Amygdala (tissue), 56 donors: Measurements from ENCODE around the gene TEDC1.
"Not testable (repeated sequence)": the region's sequence is repeated elsewhere in the genome, so short reads cannot be mapped to it uniquely, and the experiment has no call there.

Source experiments
- DNase-seq, 56 donors: peaks; one replicate each; lab custom pipeline; 2025; lab: John Stamatoyannopoulos, UW

The TEDC1 gene

GRCh38 chr14:105533391-105533790 is 42.3 kb downstream of the TEDC1 start:
- DNase-seq, result no peak

GRCh38 chr14:105533811-105534498 is 42.9 kb downstream of the TEDC1 start:
- no peak for DNase-seq

- DNase-seq, result no peak
Observed at GRCh38 chr14:105534586-105534985, 43.5 kb downstream of the TEDC1 start.

- DNase-seq, result no peak
Observed at GRCh38 chr14:105536051-105536450, 45.0 kb downstream of the TEDC1 start.

GRCh38 chr14:105536691-105537579 is 45.9 kb downstream of the TEDC1 start:
- DNase-seq, result no peak

- DNase-seq, result peak in 6 of 56 donors; percentile 3 to 54 (median 32)
Observed at GRCh38 chr14:105537580-105538474, 46.8 kb downstream of the TEDC1 start.

- no peak for DNase-seq
Observed at GRCh38 chr14:105538481-105539049, 47.5 kb downstream of the TEDC1 start.

GRCh38 chr14:105540811-105541210 is 49.8 kb downstream of the TEDC1 start:
- no peak for DNase-seq

DNA sequence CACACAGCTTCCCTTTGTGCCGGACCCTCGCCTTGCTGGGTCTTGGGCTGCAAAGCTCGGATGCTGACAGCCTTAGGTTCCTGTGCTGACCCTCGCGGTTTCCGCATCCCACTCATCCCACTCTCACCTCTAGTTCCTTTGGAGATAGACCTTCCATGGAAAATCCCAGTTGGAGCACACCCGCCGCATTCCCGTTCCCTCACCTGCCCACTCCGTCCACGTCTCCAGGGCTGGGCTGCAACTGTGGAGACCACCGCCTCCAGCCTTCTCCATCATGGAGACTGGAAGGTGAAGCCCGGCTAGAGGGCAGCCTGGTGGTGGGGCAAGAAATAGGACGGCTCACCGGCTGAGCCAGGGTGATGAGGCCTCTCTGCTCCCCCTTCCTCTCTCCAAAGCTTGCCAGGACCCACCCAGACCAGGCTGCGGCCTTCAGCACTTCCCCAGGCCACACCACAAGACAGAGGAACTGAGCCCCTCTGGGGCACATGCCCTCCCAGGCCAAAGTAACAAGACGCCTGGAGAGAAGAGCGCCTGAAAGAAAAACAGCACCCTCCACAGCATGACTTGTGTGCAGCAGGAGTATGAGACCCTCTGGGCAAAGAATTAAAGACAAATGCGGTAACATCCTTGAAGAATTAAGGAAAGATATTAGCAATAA is 50.3 kb downstream of the TEDC1 start:
- no peak for DNase-seq

GRCh38 chr14:105545676-105546075 is 54.6 kb downstream of the TEDC1 start:
- not testable (repeated sequence) for DNase-seq

DNA sequence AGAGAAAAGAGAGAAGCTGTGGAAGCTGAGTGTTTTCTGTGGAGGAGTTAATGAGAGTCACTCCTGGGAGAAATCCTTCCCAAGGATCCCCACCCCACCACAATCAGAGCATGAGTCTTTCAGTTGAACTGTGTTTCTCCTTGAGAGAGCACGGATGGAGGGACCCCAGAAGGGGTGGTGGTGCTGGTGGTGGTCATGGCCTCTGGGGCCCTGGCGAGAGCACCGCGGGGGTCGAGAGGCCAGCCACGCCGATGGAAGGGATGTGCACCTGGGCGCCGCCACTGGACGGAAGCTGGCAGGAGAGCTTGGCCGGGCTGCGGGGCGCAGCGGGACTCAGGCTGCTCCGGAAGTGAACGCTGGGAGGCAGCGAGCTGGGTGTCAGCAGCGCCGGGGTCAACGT is 55.4 kb downstream of the TEDC1 start:
- not testable (repeated sequence) for DNase-seq

- not testable (repeated sequence) for DNase-seq
Observed at GRCh38 chr14:105547072-105547471, 56.0 kb downstream of the TEDC1 start.

GRCh38 chr14:105547741-105548169 is 56.7 kb downstream of the TEDC1 start:
- no peak for DNase-seq
